WTC11 (cell line): ENCODE measurements around the gene IRS1.

ENCODE experiments used
- ETV6 ChIP-seq: sonication (generic); formaldehyde crosslinking; IDR thresholded peaks from 2 replicates; pipeline ENCODE4 v1.8.1; 2022; ENCODE audit warnings: mild to moderate bottlenecking, missing genetic modification reagents
- IRF2 ChIP-seq: sonication (generic); formaldehyde crosslinking; IDR thresholded peaks from 2 replicates; pipeline ENCODE4 v1.8.0; 2022; ENCODE audit warnings: low read depth, missing genetic modification reagents, borderline replicate concordance
- SMAD3 ChIP-seq: sonication (generic); formaldehyde crosslinking; IDR thresholded peaks from 2 replicates; pipeline ENCODE4 v1.8.0; 2022; ENCODE audit warnings: missing genetic modification reagents, mild to moderate bottlenecking, borderline replicate concordance
- TF ChIP-seq, protein P1 (sequence below): fragments of 200-600 bp; IDR thresholded peaks from 2 replicates; pipeline ENCODE4 v1.8.0; 2022; ENCODE audit warnings: antibody characterized with exemption
- TF ChIP-seq, protein P2 (sequence below): sonication (generic); formaldehyde crosslinking; IDR thresholded peaks from 2 replicates; pipeline ENCODE4 v1.8.1; 2023; ENCODE audit warnings: mild to moderate bottlenecking, missing genetic modification reagents, moderate library complexity

GRCh38 chr2:226797289-226797988 is 2.2 kb downstream of the IRS1 start:
- TF ChIP-seq SMAD3 (no peak), ETV6 (CRISPR knock-in tag) (no peak), IRF2 (CRISPR knock-in tag) (no peak)
- TF ChIP-seq, protein P1, sequence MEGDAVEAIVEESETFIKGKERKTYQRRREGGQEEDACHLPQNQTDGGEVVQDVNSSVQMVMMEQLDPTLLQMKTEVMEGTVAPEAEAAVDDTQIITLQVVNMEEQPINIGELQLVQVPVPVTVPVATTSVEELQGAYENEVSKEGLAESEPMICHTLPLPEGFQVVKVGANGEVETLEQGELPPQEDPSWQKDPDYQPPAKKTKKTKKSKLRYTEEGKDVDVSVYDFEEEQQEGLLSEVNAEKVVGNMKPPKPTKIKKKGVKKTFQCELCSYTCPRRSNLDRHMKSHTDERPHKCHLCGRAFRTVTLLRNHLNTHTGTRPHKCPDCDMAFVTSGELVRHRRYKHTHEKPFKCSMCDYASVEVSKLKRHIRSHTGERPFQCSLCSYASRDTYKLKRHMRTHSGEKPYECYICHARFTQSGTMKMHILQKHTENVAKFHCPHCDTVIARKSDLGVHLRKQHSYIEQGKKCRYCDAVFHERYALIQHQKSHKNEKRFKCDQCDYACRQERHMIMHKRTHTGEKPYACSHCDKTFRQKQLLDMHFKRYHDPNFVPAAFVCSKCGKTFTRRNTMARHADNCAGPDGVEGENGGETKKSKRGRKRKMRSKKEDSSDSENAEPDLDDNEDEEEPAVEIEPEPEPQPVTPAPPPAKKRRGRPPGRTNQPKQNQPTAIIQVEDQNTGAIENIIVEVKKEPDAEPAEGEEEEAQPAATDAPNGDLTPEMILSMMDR: no peak
- TF ChIP-seq, protein P2, sequence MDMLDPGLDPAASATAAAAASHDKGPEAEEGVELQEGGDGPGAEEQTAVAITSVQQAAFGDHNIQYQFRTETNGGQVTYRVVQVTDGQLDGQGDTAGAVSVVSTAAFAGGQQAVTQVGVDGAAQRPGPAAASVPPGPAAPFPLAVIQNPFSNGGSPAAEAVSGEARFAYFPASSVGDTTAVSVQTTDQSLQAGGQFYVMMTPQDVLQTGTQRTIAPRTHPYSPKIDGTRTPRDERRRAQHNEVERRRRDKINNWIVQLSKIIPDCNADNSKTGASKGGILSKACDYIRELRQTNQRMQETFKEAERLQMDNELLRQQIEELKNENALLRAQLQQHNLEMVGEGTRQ (CRISPR knock-in tag): no peak
